DND-41 (cell line): ENCODE results near the gene ERC1.
"Not testable (repeated sequence)": the region's sequence is repeated elsewhere in the genome, so short reads cannot be mapped to it uniquely, and the experiment has no call there.

Source experiments
- ATAC-seq: fragments of 200-7000 bp; cut with Tn5 transposase; 3 replicates; pipeline ENCODE4 v1.9.1; 2021; ENCODE audit warnings: low read depth; ENCODE audit not compliant: insufficient read depth
- DNase-seq: peaks from one replicate; pipeline ENCODE4 v3.0.0-alpha.2; 2020
- H2AFZ ChIP-seq: 2 replicates; pipeline ENCODE4 v1.6.0; 2012; ENCODE audit warnings: low read depth, low read length
- H3K27ac ChIP-seq: 2 replicates; pipeline ENCODE4 v1.5.1; 2012; ENCODE audit warnings: low read length, inconsistent platforms
- H3K27me3 ChIP-seq: fragments of 200-600 bp; sonication (generic); 2 replicates; pipeline ENCODE4 v1.6.0; 2012; ENCODE audit warnings: low read length, mild to moderate bottlenecking, inconsistent platforms; ENCODE audit not compliant: insufficient read depth, poor library complexity
- H3K36me3 ChIP-seq: 2 replicates; pipeline ENCODE4 v1.5.1; 2012; ENCODE audit warnings: low read length, inconsistent platforms; ENCODE audit not compliant: insufficient read depth
- H3K4me1 ChIP-seq: 2 replicates; pipeline ENCODE4 v1.5.1; 2012; ENCODE audit warnings: mild to moderate bottlenecking, low read length; ENCODE audit not compliant: insufficient read depth
- H3K4me2 ChIP-seq: 2 replicates; pipeline ENCODE4 v1.6.0; 2012; ENCODE audit warnings: mild to moderate bottlenecking, moderate library complexity, low read length, inconsistent platforms; ENCODE audit not compliant: insufficient read depth
- H3K4me3 ChIP-seq, 2 experiments: fragments of 200-600 bp in 1 of 2; shearing (Covaris generic) in 1 of 2; 2 replicates each; pipeline ENCODE4 v1.5.1; 2012 to 2016; ENCODE audit warnings: inconsistent platforms in 2 of 2, low read length in 2 of 2, mild to moderate bottlenecking in 2 of 2, low read depth in 1 of 2, moderate library complexity in 1 of 2
- H3K79me2 ChIP-seq: 2 replicates; pipeline ENCODE4 v1.6.0; 2012; ENCODE audit warnings: low read length, inconsistent platforms; ENCODE audit not compliant: insufficient read depth
- H3K9ac ChIP-seq: 2 replicates; pipeline ENCODE4 v1.6.0; 2012; ENCODE audit warnings: low read depth, mild to moderate bottlenecking, inconsistent platforms, low read length, moderate library complexity
- H3K9me3 ChIP-seq: 2 replicates; pipeline ENCODE4 v1.5.1; 2012; ENCODE audit warnings: low read length, moderate library complexity, mild to moderate bottlenecking, inconsistent platforms; ENCODE audit not compliant: insufficient read depth, severe bottlenecking
- H4K20me1 ChIP-seq: 2 replicates; pipeline ENCODE4 v1.6.0; 2012; ENCODE audit warnings: low read length; ENCODE audit not compliant: insufficient read depth
- CTCF ChIP-seq: IDR thresholded peaks from 2 replicates; pipeline ENCODE4 v1.5.1; 2012; ENCODE audit warnings: borderline replicate concordance, low read length, moderate library complexity, mild to moderate bottlenecking; ENCODE audit not compliant: poor library complexity, severe bottlenecking; ENCODE audit errors: extremely low read depth
- EZH2 ChIP-seq: IDR thresholded peaks from 3 replicates; pipeline ENCODE4 v1.6.1; 2012; ENCODE audit warnings: borderline replicate concordance, low read depth, mild to moderate bottlenecking, moderate library complexity, low read length, inconsistent platforms; ENCODE audit not compliant: severe bottlenecking

The ERC1 gene

GRCh38 chr12:1205512-1206060 is 214.6 kb downstream of the ERC1 start:
- DNase-seq, result no peak
- no peaks in the 10 kb centered on the region for H3K79me2 ChIP-seq

GRCh38 chr12:1206118-1206734 is 215.2 kb downstream of the ERC1 start:
- TF ChIP-seq CTCF (no peak), EZH2 (no peak)
- Histone ChIP-seq H3K36me3 (no peaks in the 10 kb centered on the region), H3K27ac (no peak overlapping the region), H2AFZ (no peak overlapping the region), H3K27me3 (no peaks in the 10 kb centered on the region), H3K4me3 (no peak overlapping the region), H3K4me1 (peaks cover 37% of the 10 kb centered on the region), H3K9me3 (no peaks in the 10 kb centered on the region), H3K79me2 (no peaks in the 10 kb centered on the region), H3K9ac (no peak overlapping the region), H4K20me1 (no peaks in the 10 kb centered on the region), H3K4me2 (no peak overlapping the region)
- ATAC-seq (no peak), DNase-seq (no peak)

More at GRCh38 chr12:1205512-1206060, 214.6 kb downstream of the ERC1 start:
- Histone ChIP-seq H3K27me3 (no peaks in the 10 kb centered on the region), H4K20me1 (no peaks in the 10 kb centered on the region), H3K36me3 (no peaks in the 10 kb centered on the region), H3K4me1 (peaks cover 43% of the 10 kb centered on the region), H3K27ac (no peak overlapping the region), H3K4me2 (no peak overlapping the region), H3K9ac (no peak overlapping the region), H3K4me3 (no peak overlapping the region), H2AFZ (no peak overlapping the region), H3K9me3 (no peaks in the 10 kb centered on the region)
- no peak for TF ChIP-seq CTCF
- no peak for TF ChIP-seq EZH2
- ATAC-seq, result no peak

GRCh38 chr12:1207276-1207675 is 216.3 kb downstream of the ERC1 start:
- TF ChIP-seq EZH2 (no peak), CTCF (no peak)
- no peaks in the 10 kb centered on the region for H3K27me3 ChIP-seq
- H3K4me3 ChIP-seq, result no peak overlapping the region
- no peak for ATAC-seq
- no peaks in the 10 kb centered on the region for H4K20me1 ChIP-seq
- H3K4me2 ChIP-seq, result no peak overlapping the region
- DNase-seq, result no peak
- H3K4me1 ChIP-seq, result peaks cover 26% of the 10 kb centered on the region
- no peak overlapping the region for H3K27ac ChIP-seq
- H3K9ac ChIP-seq, result no peak overlapping the region
- no peaks in the 10 kb centered on the region for H3K9me3 ChIP-seq
- no peaks in the 10 kb centered on the region for H3K79me2 ChIP-seq
- H3K36me3 ChIP-seq, result no peaks in the 10 kb centered on the region
- no peak overlapping the region for H2AFZ ChIP-seq

GRCh38 chr12:1208719-1209118 is 217.7 kb downstream of the ERC1 start:
- H3K4me1 ChIP-seq, result peaks cover 16% of the 10 kb centered on the region
- DNase-seq, H3K4me3 ChIP-seq, H4K20me1 ChIP-seq, H3K4me2 ChIP-seq, H3K79me2 ChIP-seq, H2AFZ ChIP-seq, H3K36me3 ChIP-seq, ATAC-seq, H3K9ac ChIP-seq, H3K27me3 ChIP-seq, H3K9me3 ChIP-seq, H3K27ac ChIP-seq: not testable (repeated sequence)
